HL-60 (cell line): ENCODE measurements around the gene BTF3.

Experiments
- TF ChIP-seq, protein P1 (sequence below): IDR thresholded peaks from 2 replicates; pipeline ENCODE4 v1.6.1; 2012; ENCODE audit warnings: low read depth; ENCODE audit not compliant: insufficient replicate concordance
- TF ChIP-seq, protein P2 (sequence below): IDR thresholded peaks from one replicate; pipeline ENCODE4 v1.5.1; 2011; ENCODE audit warnings: low read length, control low read depth, inconsistent platforms; ENCODE audit not compliant: insufficient read depth

DNA sequence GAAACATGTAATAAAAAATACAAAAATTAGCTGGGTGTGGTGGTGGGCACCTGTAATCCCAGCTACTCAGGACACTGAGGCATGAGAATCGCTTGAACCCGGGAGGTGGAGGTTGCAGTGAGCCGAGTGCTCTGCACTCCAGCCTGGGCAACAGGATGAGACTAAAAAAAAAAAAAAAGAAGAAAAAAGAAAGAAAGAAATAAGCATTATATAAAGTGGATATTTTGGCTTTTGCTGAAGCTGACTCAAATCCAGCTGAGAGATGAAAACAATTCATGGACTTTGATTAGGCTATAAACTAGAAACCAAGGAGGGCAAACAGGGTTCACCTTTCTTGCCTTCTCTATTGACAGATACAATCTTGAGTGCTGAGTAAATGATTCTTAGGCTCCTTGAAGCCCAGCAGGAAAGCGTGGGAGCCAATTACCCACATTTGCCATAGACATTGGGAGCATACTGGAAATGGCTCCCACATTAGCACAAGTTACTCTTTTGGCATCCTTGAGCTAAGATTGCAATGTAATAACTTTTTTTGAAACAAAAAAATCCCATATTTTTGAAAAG is 2.4 kb upstream of the BTF3 start:
- TF ChIP-seq, protein P1, sequence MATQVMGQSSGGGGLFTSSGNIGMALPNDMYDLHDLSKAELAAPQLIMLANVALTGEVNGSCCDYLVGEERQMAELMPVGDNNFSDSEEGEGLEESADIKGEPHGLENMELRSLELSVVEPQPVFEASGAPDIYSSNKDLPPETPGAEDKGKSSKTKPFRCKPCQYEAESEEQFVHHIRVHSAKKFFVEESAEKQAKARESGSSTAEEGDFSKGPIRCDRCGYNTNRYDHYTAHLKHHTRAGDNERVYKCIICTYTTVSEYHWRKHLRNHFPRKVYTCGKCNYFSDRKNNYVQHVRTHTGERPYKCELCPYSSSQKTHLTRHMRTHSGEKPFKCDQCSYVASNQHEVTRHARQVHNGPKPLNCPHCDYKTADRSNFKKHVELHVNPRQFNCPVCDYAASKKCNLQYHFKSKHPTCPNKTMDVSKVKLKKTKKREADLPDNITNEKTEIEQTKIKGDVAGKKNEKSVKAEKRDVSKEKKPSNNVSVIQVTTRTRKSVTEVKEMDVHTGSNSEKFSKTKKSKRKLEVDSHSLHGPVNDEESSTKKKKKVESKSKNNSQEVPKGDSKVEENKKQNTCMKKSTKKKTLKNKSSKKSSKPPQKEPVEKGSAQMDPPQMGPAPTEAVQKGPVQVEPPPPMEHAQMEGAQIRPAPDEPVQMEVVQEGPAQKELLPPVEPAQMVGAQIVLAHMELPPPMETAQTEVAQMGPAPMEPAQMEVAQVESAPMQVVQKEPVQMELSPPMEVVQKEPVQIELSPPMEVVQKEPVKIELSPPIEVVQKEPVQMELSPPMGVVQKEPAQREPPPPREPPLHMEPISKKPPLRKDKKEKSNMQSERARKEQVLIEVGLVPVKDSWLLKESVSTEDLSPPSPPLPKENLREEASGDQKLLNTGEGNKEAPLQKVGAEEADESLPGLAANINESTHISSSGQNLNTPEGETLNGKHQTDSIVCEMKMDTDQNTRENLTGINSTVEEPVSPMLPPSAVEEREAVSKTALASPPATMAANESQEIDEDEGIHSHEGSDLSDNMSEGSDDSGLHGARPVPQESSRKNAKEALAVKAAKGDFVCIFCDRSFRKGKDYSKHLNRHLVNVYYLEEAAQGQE, result no peak
- TF ChIP-seq, protein P2, sequence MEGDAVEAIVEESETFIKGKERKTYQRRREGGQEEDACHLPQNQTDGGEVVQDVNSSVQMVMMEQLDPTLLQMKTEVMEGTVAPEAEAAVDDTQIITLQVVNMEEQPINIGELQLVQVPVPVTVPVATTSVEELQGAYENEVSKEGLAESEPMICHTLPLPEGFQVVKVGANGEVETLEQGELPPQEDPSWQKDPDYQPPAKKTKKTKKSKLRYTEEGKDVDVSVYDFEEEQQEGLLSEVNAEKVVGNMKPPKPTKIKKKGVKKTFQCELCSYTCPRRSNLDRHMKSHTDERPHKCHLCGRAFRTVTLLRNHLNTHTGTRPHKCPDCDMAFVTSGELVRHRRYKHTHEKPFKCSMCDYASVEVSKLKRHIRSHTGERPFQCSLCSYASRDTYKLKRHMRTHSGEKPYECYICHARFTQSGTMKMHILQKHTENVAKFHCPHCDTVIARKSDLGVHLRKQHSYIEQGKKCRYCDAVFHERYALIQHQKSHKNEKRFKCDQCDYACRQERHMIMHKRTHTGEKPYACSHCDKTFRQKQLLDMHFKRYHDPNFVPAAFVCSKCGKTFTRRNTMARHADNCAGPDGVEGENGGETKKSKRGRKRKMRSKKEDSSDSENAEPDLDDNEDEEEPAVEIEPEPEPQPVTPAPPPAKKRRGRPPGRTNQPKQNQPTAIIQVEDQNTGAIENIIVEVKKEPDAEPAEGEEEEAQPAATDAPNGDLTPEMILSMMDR, result no peak
